Measurements from ENCODE around the gene TRAPPC1.
"Not testable (repeated sequence)": the region's sequence is repeated elsewhere in the genome, so short reads cannot be mapped to it uniquely, and the experiment has no call there.

Gene TRAPPC1, protein sequence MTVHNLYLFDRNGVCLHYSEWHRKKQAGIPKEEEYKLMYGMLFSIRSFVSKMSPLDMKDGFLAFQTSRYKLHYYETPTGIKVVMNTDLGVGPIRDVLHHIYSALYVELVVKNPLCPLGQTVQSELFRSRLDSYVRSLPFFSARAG

DNA sequence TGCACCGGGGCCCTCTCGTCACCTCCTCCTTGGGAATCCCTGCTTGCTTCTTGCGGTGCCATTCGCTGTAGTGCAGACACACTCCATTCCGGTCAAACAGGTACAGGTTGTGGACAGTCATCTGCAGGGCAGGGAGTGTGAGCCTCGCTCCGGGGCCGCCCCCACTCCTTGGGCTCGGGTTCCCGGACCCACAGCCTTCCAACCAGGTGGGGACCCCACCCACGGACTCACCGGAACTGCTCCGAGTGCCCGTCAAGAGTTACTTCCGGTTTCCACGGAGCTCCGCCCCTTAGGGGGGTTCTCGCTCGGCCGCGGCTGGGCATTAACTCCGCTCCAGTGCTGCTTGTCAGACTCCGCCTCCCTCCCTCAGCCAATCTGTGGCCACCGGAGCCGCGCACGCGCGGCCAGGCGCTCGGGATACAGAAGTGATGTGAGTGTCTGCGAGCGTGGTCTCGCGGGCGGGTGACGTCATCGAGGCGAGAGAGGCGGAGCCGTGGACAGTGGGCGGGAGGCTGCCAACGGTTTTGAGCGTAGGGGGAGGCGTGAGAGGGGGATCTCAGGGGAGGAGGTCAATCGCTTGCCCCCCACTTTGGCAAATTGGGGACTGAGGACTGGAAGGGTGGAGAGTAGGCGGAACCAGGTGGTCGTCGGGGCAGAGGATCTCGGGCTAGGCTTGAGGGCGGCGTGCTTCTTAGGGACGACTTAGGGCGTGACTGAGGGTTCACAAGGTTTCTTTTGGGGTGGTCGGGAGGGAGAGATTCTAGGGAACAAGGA is at the start of gene TRAPPC1, which contains the start of gene CNTROB:
Gene TRAPPC1 (minus strand): TSS at position 238 of the 774 bp plus-strand sequence. CDS start 117 bp downstream, at position 121.
Gene CNTROB (plus strand): TSS at position 498 of the 774 bp plus-strand sequence. CDS start 874 bp downstream, outside the sequence.
- in situ Hi-C loops (cut with MboI; ENCODE audit: low sequenced_read_pairs): no loop called here

DNA sequence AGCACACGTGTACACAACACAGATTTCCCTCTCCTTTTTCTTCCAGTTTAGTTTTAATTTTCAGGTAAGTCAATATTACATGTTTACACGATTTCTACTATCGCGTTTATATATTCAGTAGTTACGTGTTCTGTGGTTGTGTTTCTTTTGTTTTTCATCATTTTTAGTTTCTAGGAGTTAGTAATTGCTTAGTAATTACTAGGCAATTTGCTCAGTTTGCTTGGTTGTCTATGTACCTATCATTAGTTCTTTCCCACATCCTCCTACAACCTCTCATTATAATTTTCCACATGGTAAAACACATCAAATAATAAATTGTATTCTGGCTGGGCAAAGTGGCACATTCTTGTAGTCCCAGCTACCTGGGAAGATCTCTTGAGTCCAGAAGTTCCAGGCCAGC is 46.1 kb upstream of the TRAPPC1 start:
- in situ Hi-C loops (cut with MboI; ENCODE audit: low sequenced_read_pairs): no loop called here

DNA sequence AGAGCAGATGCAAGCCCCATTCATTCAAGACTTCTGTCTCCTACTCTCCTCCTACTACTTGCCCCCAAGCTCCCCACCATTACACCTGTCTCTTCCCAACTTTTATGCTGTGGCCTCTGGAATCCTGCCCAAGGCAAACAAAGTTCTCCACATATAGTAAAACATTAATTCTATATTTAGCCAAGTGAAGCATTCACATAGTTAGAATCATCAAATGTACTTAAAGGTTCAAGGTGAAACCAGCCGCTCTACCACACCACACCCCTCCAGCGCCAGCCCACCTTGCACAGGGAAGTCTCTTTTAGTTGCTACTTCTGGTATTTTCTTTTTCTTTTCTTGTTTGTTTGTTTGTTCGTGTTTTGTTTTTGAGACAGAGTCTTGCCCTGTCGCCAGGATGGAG is 45.3 kb upstream of the TRAPPC1 start:
- in situ Hi-C loops (cut with MboI; ENCODE audit: low sequenced_read_pairs): no loop called here

DNA sequence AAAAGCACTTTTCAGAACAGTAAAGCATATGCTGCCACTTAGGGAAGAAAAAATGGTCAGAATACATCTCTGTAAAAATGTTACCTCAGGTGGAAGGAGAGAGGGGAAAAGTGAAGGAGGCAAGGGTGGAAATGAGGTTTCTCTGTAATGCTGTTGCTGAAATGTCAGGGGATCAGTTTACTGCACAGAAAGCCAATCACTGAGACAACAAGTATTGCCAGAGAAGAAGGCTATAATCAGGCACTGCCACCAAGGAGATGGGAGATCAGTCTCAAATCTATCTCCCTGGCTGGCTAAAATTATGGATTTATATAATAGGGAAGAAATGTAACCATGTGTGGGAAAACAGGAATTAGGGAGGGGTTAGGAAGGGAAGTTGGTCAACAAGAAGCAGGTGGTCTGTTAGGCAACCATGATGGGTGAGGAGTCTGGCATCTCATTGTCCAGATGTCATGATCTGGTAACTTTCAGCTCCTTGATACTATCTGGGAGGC is 42.9 kb upstream of the TRAPPC1 start:
- in situ Hi-C loops (cut with MboI; ENCODE audit: low sequenced_read_pairs): no loop called here

DNA sequence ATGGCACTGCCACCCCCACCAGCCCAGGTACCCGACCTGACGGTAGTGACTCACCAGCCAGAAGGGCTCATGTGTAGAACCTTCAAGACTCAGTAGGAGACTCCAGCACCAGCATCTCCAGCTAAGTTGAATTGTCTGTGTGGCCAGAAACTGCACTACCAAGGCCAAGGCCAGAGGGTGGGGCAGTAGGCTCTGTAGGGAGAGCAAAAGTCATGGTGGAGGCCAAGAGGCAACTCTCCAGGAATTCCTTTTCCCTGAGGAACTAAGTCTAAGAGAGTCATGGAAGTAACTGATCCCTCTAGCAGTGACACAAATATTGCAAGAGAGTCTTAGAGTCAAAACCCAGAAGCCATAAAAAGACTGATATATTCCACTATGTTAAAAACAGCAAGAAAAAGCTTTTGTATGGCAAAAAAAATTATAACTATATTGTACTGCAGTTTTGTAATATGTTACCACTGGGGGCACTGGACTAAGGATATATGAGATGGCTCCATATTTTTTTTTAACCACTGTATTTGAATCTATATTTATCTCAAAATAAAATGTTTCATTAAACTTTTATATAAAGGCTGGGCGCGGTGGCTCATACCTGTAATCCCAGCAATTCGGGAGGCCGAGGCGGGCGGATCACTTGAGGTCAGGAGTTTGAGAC is 40.5 kb upstream of the TRAPPC1 start:
- in situ Hi-C loops (cut with MboI; ENCODE audit: low sequenced_read_pairs): no loop called here

DNA sequence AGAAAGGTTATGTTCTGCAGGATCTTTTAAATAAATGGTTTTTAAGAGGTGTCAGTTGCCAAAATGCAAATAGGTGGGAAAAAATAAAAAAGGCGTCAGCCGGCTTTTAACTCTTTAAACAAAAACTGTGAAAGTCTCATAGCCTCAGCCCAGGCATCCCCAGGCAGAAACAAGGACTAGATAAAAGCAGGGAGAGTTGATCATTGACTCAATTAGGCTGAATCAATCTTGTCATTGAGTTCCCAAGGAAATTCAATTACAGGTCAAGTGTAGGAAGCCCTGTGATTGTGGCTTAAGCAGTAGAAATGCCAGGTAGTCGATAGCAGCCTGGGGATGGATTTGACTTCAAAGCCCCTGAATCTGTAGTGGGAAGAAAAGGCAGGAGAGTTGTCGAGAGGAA is 39.9 kb upstream of the TRAPPC1 start:
- in situ Hi-C loops (cut with MboI; ENCODE audit: low sequenced_read_pairs): no loop called here

DNA sequence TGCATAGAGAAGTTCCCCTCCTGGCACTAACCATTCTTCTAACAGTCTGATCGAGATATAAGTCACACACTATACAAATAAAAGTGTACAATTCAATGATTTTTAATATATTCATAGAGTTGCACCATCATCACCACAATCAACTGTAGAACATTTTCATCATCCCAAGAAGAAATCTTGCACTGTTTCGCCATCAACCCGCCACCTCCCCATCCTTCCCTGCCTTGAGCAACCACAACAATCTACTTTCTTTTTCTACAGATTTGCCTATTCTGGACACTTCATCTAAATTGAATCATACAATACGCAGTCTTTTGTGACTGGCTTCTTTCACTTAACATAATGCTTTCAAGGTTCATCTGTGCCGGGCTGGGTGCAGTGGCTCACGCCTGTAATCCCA is 37.7 kb upstream of the TRAPPC1 start:
- in situ Hi-C loops (cut with MboI; ENCODE audit: low sequenced_read_pairs): no loop called here

DNA sequence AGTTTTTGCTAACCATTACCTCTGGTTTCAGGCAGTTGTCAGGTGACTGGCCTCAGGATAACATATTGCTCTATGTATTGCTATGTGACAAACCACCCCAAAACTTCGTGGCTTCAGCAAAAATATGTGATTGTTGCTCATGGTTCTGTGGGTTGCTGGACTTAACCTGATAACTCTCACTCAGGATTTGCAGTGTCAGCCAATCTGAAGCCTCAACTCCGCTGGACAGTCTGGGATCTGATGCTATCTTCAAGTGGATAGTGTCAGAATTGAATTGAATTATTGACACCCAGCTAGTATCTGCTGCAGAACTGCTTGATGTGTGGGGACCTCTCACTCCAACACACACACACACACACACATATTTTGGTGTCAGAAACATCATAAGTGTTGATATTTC is 36.0 kb upstream of the TRAPPC1 start:
- in situ Hi-C loops (cut with MboI; ENCODE audit: low sequenced_read_pairs): no loop called here

DNA sequence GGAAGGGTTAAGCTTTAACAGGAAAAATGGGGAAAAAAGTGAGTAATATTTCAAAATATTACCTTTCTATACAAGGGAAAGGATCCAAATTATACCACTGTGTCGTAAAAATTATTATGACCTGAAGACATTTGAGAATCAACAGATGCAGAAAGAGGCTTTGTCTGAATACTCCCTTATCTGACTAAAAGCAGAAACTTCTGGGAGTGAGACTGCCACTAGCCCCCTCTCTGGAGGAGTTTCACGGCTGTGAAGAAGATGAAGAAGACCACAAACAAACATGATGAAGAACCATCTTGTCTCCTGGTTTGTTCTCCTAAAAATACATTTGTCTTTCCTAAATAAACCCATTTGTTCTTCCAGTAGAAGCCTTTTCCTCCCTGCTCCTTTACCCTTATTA is 29.7 kb upstream of the TRAPPC1 start:
- in situ Hi-C loops (cut with MboI; ENCODE audit: low sequenced_read_pairs): no loop called here

DNA sequence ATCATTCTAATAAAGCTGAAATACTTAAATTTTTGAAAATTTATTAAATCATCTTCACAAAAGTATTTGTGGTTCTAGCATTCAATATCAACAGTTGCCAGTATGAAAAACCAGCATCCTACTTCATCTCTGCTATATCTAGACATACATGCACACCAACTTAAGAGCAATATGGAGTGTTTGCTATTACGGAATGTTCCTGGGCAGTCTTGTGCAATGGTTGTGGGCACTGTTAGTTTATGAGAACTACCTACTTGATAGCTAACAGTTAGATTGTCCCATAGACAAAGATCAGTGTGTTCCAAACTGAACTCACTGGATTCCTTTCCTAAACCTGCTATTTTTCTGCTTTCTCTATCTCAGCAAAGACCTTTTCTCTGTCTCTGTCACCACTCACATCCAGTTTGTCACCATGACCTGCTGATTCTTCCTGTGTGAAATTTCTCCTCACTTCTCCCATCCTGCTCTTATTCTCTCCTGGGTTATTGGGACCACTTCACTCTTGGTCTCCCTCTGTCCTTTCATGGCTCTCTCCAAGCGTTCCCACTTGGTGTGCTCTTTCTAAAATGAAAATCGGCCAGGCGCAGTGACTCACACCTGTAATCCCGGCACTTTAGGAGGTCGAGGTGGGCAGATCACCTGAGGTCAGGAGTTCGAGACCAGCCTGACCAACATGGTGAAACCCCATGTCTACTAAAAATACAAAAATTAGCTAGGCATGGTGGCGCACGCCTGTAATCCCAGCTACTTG is 27.9 kb upstream of the TRAPPC1 start:
- in situ Hi-C loops (cut with MboI; ENCODE audit: low sequenced_read_pairs): no loop called here

DNA sequence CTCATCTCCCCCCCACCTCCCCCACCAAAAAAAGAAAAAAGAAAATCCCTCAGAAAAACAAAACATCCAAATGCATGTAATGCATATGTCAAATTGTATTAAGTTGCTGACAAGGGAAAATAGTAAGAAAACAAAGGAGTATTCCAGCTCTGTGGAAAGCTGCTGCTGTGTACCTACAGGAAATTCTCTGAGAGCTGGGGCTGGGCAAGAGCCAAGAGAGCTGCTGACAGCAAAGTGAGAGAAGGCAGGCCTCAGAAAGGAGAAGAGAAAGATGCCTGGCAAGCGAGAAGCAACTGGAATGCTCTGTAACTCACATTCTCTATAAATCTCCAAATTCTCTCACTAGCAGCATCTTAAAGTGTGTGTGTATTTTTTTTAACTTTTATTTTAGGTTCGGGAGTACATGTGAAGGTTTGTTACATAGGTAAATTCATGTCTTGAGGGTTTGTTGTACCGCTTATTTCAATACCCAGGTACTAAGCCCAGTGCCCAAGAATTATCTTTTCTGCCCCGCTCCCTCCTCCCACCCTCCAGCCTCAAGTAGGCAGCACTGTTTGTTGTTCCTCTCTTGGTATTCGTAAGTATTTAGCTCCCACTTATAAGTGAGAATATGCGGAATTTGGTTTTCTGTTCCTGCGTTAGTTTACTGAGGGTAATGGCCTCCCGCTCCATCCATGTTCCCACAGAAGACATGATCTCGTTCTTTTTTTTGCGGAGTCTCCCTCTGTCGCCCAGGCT is 24.7 kb upstream of the TRAPPC1 start:
- in situ Hi-C loops (cut with MboI; ENCODE audit: low sequenced_read_pairs): no loop called here

DNA sequence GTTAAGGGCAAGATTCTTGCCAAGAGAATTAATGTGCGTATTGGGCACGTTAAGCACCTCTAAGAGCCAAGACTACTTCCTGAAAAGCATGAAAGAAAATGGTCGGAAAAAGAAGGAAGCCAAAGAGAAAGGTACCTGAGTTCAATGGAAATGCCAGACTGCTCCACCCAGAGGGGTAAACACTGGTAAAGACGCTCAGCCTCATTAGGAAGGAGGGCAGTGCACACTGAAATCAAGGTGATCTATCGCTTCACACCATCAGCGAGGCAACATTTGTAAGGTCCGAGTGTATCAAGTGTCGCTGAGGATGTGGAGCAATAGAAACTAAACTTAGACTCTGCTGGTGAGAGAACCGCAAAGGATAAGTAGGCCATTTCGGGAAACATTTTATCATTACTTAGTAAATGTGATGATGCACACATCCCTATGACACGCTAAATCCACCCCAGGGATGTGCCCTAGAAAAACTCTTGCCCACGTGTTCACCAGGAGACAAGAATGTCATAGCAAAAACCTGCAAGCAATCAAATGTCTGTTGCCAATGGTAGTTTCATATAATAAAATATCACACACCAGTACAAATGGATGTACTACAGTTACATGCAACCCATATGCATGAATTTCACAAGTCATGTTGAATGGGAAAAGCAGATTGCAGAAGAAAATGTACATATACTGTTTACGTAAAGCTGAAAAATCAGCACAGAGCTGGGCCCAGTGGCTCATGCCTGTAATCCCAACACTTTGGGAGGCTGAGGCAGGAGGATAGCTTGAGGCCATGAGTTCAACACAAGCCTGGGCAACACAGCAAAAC is 23.9 kb upstream of the TRAPPC1 start:
- in situ Hi-C loops (cut with MboI; ENCODE audit: low sequenced_read_pairs): no loop called here

DNA sequence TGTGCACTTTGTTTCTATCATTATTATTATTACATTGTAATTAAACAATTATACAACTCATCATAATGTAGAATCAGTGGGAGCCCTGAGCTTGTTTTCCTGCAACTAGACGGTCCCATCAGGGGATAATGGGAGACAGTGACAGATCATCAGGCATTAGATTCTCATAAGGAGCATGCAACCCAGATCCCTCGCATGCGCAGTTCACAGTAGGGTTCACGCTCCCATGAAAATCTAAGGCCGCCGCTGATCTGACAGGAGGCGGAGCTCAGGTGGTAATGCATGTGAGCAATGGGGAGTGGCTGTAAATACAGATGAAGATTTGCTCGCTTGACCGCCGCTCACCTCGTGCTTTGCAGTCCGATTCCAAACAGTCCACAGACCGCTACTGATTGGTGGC is 21.5 kb upstream of the TRAPPC1 start:
- in situ Hi-C loops (cut with MboI; ENCODE audit: low sequenced_read_pairs): not testable (repeated sequence)

DNA sequence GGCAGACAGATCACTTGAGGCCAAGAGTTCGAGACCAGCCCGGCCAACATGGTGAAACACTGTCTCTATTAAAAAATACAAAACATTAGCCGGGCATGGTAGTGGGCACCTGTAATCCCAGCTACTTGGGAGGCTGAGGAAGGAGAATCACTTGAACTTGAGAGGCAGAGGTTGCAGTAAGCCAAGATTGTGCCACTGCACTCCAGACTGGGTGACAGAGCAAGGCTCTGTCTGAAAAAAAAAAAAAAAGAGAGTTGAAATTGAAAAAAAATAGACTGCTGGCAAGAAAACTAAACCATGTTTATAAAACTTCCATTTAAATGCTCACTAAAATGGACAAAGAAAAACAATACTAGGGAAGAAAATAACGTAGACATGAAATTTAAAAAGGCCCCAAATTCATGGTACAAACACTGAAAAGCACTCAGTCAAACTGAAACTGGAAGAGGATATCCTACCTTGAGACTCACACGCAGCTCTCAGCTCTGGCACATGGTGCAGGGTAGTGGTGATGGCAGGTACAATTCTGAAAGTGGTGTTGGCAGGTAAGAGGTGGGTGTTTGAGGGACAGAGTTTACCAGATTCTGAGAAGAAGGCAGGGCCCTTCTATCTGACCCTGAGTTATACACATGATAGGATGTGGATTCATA is 19.5 kb upstream of the TRAPPC1 start:
- in situ Hi-C loops (cut with MboI; ENCODE audit: low sequenced_read_pairs): no loop called here

DNA sequence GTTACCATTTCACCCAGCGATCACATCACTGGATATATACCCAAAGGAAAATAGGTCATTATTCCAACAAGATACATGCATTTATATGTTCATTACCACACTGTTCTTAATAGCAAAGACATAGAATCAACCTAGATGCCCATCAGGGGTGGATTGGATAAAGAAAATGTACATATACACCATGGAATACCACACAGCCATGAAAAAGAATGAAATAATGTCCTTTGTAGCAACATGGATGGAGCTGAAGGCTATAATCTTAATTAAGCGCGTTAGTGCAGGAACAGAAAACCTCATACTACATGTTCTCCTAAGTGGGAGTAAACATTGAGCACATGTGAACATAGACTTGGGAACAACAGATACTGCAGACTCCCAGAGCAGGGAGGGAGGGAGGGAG is 18.8 kb upstream of the TRAPPC1 start:
- in situ Hi-C loops (cut with MboI; ENCODE audit: low sequenced_read_pairs): no loop called here

DNA sequence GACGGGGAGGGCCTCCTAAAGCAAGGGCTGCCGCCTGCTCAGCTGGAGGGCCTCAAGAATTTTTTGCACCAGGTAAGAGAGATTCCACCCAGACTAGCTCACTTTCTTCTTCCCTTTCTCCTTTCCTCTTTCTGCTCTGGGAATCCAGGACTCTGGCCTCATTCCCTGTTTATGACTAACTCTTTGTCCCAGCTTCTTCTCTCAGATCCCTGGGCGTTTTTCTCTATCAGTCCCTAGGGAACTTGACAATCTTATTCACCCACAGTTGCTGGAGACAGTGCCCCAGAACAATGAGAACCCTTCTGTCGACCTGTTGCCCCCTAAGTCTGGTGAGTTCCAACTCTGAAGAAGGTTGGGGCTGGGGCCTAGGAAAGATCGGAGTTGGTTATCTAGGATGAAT is 15.9 kb upstream of the TRAPPC1 start:
- in situ Hi-C loops (cut with MboI; ENCODE audit: low sequenced_read_pairs): no loop called here

DNA sequence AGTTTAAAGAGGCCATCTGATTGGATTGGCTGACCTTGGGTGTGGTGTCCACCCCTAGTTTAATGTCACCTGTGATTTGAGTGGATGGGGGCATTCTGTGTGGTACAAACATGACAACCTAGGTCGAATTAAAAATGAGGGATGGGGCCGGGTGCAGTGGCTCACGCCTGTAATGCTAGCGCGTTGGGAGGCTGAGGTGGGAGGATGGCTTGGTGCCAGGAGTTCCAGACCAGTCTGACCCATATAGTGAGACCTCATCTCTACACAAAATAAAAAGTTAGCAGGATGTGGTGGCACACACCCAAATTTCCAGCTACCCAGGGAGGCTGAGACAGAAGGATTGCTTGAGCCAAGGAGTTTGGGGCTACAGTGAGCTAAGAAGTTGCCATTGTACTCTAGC is 14.7 kb upstream of the TRAPPC1 start:
- in situ Hi-C loops (cut with MboI; ENCODE audit: low sequenced_read_pairs): no loop called here

DNA sequence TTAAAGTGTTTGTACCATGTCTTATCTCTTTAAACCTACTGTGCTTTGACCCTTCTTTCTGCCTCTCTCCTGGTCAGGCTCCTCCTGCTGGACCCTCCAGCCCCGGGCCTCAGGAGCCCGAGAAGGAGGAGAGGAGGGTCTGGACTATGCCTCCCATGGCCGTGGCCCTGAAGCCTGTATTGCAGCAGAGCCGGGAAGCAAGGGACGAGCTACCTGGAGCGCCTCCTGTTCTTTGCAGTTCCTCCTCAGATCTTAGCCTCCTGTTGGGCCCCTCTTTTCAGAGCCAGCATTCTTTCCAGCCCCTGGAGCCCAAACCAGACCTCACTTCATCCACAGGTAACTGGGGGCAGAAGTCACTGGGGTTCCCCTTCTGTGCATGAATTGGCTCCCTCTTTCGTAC is 13.9 kb upstream of the TRAPPC1 start:
- in situ Hi-C loops (cut with MboI; ENCODE audit: low sequenced_read_pairs): no loop called here

DNA sequence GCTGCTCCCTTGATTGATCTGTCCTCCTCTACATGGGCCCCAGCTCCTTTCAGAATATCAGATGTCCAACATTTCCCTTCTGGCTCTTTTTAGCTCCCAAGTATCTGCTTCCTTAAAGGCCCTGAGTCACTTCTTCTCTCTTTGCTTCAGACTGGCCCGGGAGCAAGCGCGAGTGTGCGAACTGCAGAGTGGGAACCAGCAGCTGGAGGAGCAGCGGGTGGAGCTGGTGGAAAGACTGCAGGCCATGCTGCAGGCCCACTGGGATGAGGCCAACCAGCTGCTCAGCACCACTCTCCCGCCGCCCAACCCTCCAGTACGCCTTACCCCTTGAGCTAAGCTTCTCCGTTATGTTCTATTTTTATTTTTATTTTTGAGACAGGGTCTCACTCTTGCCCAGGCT is 12.6 kb upstream of the TRAPPC1 start:
- in situ Hi-C loops (cut with MboI; ENCODE audit: low sequenced_read_pairs): no loop called here
